Mammary epithelial cell (primary cell): ENCODE data around the gene ING1.

Experiments
- EZH2 ChIP-seq: IDR thresholded peaks from 2 replicates; pipeline ENCODE4 v1.6.1; 2012; ENCODE audit warnings: low read length, inconsistent platforms, borderline replicate concordance
- TF ChIP-seq, protein P1 (sequence below), 2 donors: IDR thresholded peaks in 1 of 2; conservative IDR thresholded peaks in 1 of 2; 2 replicates each; pipeline ENCODE4 v1.5.1; 2011 to 2012; ENCODE audit warnings: inconsistent platforms in 2 of 2, low read length in 2 of 2, mild to moderate bottlenecking in 2 of 2, control low read depth in 1 of 2, low read depth in 1 of 2; ENCODE audit not compliant: insufficient read depth in 1 of 2; ENCODE audit errors: extremely low read depth in 1 of 2

DNA sequence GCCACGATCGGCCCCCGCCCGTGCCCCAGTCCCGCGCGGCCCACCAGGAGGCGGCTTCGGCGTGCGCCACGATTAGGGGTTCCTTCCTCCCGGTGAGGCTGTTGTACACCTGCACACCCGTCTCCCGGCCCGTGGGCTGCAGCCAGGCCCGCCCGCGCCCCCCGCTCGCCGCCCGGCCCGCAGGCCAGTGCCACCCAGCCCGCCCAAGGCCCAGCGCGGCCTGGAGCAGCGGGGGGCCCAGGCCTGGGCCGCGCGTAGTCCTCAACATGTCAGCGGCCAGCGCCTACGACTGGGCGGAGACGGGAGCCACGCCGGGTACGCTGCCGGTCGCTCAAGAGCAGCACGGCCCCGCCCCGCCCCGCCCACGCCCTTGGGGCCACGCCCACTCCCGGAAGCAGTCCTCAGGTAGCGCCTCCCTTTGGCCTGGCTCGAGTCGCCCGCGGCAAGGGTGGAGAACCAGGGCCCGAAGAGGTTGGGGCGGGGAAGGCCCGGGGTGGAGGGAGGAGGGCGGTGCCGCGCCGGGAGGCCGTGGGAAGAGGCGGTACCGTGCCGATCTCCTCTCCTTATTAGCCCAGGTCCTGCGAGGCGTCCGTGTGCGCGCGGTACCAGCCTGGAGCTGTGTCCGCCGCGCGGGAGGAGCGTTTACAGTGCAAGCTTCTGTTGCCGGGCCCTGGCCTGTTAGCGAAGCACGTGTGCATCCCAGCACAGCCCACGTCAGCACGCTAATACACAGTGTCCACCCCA, 7.5 kb upstream of the ING1 start, which contains the start of gene CARS2:
- no peak for TF ChIP-seq EZH2
- TF ChIP-seq, protein P1, sequence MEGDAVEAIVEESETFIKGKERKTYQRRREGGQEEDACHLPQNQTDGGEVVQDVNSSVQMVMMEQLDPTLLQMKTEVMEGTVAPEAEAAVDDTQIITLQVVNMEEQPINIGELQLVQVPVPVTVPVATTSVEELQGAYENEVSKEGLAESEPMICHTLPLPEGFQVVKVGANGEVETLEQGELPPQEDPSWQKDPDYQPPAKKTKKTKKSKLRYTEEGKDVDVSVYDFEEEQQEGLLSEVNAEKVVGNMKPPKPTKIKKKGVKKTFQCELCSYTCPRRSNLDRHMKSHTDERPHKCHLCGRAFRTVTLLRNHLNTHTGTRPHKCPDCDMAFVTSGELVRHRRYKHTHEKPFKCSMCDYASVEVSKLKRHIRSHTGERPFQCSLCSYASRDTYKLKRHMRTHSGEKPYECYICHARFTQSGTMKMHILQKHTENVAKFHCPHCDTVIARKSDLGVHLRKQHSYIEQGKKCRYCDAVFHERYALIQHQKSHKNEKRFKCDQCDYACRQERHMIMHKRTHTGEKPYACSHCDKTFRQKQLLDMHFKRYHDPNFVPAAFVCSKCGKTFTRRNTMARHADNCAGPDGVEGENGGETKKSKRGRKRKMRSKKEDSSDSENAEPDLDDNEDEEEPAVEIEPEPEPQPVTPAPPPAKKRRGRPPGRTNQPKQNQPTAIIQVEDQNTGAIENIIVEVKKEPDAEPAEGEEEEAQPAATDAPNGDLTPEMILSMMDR (conservative IDR thresholded peaks at IDR 0.05 in 1 of 2, IDR thresholded peaks at IDR 0.05 in 1 of 2; ENCODE audit: extremely low read depth in 1 of 2, insufficient read depth in 1 of 2, low read depth in 1 of 2, low read length in 2 of 2): peak in 1 of 2 donors; percentile 21
